WERI-Rb-1 (cell line): Measurements from ENCODE around the gene ZNF335.
"Not testable (repeated sequence)": the region's sequence is repeated elsewhere in the genome, so short reads cannot be mapped to it uniquely, and the experiment has no call there.

Experiments used
- DNase-seq: peaks from one replicate; pipeline ENCODE4 v3.0.0-alpha.2; 2020
- H3K27ac ChIP-seq: fragments of 250-450 bp; sonication (Bioruptor Pico); 2 replicates; pipeline ENCODE4 v1.5.1; 2020; ENCODE audit warnings: mild to moderate bottlenecking, moderate library complexity
- H3K27me3 ChIP-seq: fragments of 250-450 bp; sonication (Bioruptor Pico); 2 replicates; pipeline ENCODE4 v1.5.1; 2021; ENCODE audit warnings: mild to moderate bottlenecking, low read depth, moderate library complexity; ENCODE audit not compliant: insufficient read depth, severe bottlenecking
- H3K36me3 ChIP-seq: fragments of 250-450 bp; sonication (Bioruptor Pico); 2 replicates; pipeline ENCODE4 v1.5.1; 2020; ENCODE audit warnings: mild to moderate bottlenecking, moderate library complexity
- H3K4me3 ChIP-seq: 2 replicates; pipeline ENCODE4 v1.5.1; 2011; ENCODE audit warnings: low read depth, mild to moderate bottlenecking, control low read depth, low read length
- H3K9me3 ChIP-seq: fragments of 250-450 bp; sonication (Bioruptor Pico); 2 replicates; pipeline ENCODE4 v1.5.1; 2021; ENCODE audit warnings: mild to moderate bottlenecking, moderate library complexity; ENCODE audit not compliant: severe bottlenecking
- TF ChIP-seq, protein P1 (sequence below): IDR thresholded peaks from 2 replicates; pipeline ENCODE4 v1.5.1; 2011; ENCODE audit warnings: low read depth, mild to moderate bottlenecking, control low read depth, inconsistent platforms, low read length

ZNF335 gene

DNA sequence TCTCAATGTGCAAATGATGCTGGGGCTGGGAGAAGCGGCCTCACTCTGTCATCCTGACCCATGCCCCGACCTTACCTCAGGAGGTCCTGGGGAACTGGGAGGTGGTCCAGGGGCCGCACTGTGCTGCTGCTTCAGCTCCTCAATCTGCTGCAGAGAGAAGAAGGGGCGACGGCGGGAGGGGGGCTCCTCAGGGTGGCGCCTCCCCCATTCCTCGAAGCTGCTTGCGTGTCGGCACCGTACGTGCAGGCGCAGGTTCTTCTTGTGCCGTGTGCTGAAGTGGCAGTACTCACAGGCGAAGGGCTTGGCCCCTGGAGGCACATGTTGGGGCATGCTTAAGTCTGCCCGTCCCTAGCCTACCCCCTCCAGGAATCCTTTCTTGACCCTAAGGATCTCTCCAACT lies 12.9 kb downstream of the ZNF335 start:
- Histone ChIP-seq H3K27ac (no peak overlapping the region), H3K27me3 (no peaks in the 10 kb centered on the region), H3K36me3 (peaks cover 56% of the 10 kb centered on the region), H3K4me3 (no peak overlapping the region), H3K9me3 (no peaks in the 10 kb centered on the region)
- TF ChIP-seq, protein P1, sequence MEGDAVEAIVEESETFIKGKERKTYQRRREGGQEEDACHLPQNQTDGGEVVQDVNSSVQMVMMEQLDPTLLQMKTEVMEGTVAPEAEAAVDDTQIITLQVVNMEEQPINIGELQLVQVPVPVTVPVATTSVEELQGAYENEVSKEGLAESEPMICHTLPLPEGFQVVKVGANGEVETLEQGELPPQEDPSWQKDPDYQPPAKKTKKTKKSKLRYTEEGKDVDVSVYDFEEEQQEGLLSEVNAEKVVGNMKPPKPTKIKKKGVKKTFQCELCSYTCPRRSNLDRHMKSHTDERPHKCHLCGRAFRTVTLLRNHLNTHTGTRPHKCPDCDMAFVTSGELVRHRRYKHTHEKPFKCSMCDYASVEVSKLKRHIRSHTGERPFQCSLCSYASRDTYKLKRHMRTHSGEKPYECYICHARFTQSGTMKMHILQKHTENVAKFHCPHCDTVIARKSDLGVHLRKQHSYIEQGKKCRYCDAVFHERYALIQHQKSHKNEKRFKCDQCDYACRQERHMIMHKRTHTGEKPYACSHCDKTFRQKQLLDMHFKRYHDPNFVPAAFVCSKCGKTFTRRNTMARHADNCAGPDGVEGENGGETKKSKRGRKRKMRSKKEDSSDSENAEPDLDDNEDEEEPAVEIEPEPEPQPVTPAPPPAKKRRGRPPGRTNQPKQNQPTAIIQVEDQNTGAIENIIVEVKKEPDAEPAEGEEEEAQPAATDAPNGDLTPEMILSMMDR, result no peak
- no peak for DNase-seq

DNA sequence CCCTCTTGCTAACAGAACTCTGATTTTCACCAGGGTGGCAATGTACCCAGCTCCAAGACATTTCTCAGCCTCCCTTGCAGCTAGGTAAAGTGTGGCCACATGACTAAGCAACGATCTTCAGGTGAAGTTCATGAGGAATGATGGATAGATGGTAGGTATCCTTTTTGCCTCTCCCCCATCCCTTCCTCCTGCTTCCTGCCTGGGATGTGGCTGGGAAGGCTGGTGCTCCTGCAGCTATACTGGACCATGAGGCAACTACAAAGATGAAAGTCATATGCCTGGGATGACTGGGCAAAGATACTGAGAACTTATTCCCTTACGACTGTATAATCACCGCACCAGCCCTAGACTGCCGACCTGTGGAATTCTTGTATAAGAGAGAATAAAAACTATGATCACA lies 13.4 kb downstream of the ZNF335 start:
- no peaks in the 10 kb centered on the region for H3K27me3 ChIP-seq
- no peak overlapping the region for H3K27ac ChIP-seq
- H3K36me3 ChIP-seq, result peaks cover 54% of the 10 kb centered on the region
- TF ChIP-seq, protein P1, result no peak
- no peak overlapping the region for H3K4me3 ChIP-seq
- no peak for DNase-seq
- H3K9me3 ChIP-seq, result no peaks in the 10 kb centered on the region

DNA sequence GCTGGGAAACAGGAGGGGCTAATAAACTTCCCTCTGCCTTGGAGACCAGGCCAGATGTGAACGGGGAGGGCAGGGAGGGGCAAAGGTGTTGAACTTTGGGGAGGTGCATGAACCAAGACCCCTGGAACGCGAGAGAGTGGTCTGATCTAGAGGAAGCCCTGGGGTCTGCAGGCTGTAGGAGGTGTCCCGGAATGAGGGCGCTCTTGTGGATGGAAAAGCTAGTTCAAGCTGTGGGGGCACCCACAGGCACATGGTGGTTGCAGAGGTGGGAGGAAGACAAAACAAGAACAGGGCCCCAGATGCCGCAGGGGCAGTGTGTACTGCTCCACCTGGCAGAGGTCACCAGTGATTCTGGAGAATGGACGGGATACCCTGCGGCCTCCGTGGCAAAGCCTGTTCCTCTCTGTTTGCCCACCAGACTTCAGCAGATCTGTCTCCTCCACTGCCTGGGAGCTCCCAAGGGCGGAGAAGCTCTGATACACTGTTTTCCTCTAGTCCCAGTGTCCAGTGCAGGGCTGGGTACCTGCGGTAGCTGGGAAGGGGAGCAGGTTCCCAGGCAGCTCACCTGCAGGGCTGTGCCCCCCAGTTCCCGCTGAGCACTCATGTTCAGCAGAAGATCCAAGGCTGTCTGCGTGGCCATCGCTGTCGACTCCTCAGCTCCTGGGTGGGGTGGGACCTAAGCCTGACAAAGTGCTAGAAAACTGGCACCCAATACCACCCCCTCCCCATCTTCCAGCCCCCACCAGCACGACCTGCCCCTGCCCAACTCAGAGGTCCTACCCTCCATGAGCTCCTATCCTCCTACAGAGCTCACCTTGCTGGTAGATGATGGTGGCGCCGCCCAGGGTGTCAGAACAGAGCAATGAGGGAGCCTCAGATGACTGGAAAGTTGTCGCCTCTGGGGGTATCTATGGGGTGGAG lies 14.7 kb downstream of the ZNF335 start:
- TF ChIP-seq, protein P1, result no peak
- no peak overlapping the region for H3K4me3 ChIP-seq
- peak; percentile 6 for DNase-seq
- peaks cover 59% of the 10 kb centered on the region for H3K36me3 ChIP-seq
- no peak overlapping the region for H3K27ac ChIP-seq
- no peaks in the 10 kb centered on the region for H3K27me3 ChIP-seq
- H3K9me3 ChIP-seq, result no peaks in the 10 kb centered on the region

DNA sequence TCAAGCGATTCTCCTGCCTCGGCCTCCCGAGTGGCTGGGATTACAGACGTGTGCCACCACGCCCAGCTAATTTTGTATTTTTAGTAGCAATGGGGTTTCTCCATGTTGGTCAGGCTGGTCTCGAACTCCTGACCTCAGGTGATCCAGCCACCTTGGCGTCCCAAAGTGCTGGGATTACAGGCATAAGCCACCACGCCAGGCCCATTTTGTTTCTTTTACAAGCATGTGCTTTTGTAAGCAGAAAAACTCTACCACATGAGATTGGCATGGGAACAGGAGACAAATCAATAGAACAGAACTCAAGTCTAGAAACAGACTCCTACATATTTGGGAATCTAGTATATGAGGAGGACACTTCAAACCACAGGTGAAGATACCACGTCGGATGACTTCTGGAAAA lies 15.7 kb downstream of the ZNF335 start:
- peaks cover 63% of the 10 kb centered on the region for H3K36me3 ChIP-seq
- not testable (repeated sequence) for H3K27ac ChIP-seq, H3K4me3 ChIP-seq, H3K9me3 ChIP-seq, DNase-seq, H3K27me3 ChIP-seq

DNA sequence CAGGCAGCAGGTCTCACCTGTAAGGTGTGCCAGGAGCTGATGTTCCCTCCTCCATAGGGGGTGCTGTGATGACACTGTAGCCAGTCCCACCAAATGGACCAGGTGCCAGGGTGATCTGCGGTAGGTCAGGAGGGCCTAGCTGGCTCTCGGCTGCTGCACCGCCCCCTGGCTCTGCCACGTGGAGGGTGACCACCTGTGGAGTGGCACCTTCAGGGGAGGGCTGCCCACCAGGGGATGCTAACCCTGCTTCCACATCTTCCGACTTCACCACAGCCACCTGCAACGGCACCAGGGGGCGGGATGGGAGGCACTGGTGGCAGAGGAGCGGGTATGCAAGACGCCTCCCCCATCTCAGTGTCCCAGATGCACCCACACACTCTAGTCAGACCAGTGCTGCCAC lies 18.3 kb downstream of the ZNF335 start:
- H3K27me3 ChIP-seq, result no peaks in the 10 kb centered on the region
- TF ChIP-seq, protein P1, result no peak
- no peak for DNase-seq
- H3K36me3 ChIP-seq, result peaks cover 58% of the 10 kb centered on the region
- H3K4me3 ChIP-seq, result no peak overlapping the region
- H3K27ac ChIP-seq, result no peak overlapping the region
- no peaks in the 10 kb centered on the region for H3K9me3 ChIP-seq

DNA sequence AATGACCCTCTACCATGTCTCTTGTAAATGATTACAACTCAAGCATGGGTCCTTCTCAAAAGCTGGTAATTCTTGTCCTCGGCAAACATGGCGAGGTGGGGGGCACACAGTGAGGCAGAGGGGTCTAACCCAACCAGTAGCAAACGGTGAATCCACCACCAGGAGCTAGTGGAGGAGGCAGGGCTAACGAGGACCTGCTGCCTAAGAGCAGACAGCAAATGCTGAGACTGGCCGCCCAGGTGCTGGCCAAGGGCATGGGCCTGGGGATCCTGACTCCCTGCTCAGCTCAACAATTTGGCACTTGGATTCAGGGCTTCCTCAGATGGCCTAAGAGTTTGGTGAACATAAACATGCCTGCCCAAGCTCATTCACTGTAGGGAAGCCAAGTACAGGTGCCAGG lies 19.1 kb downstream of the ZNF335 start:
- H3K36me3 ChIP-seq, result peaks cover 60% of the 10 kb centered on the region

More for the DNA sequence above, 19.1 kb downstream of the ZNF335 start:
- Histone ChIP-seq H3K9me3 (no peaks in the 10 kb centered on the region), H3K4me3 (no peak overlapping the region), H3K27ac (no peak overlapping the region), H3K27me3 (no peaks in the 10 kb centered on the region)
- TF ChIP-seq, protein P1, result no peak
- no peak for DNase-seq
